SIG-M5 (cell line): ENCODE data around the gene ACKR3.

Experiments
- DNase-seq: peaks from one replicate; lab custom pipeline; 2025; lab: John Stamatoyannopoulos, UW

The ACKR3 gene

DNA sequence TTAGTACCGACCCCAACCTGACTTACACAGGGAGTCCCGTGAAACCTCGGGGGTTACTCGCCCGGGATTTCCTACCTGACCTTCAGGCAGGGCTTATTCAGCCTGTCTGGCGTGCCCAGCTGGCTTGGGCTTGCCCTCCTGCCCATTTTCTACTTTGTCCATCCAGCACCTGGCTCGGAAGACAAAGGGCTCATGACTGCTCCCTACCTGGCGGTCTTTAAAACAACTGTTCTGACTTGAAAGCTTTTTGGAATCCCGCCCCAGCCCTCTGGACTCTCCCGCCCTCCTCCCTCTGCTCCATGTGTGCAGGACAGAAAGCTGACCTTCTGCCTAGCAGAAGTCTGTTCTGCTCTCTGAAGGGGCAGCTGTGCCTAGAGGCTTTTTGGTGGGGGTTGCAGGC lies 43.1 kb downstream of the ACKR3 start:
- DNase-seq: no peak

DNA sequence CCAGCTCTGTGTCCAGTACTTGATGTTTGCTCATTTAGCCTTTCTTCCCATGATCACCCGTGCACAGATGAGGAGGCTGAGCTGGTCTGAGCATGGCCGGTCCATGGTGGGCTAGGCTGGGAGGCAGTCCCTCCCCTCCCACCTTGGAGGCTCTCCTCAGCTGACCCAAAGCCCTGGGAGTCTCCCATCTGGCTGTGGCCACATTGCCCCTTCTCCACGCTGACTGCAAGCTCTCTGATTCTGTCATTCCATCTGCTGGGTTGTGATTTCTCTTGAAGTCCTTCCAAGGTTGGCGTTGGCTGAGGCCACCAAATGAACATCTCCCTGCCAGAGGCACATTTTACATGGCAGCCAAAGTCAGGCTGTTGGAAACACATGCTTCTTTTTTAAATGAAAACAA lies 44.0 kb downstream of the ACKR3 start:
- no peak for DNase-seq

DNA sequence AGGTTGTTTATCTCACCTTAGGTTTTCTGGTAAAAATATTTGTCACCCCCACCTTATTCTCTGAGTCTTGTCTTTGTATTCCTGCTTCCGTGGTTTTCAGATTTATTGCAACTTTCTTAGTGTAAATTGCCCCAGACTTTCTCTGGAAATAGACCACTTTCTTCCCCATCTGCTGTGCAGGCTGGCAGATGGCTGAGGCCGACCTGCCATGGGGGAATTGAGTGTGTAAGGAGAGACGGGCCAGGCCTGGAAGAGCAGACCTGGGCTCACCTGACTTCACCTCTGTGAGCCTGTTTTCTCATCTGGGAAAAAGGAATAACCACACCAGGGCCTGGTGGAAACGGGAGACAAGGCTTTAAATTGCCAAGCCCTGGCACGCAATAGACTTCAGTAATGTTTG lies 44.9 kb downstream of the ACKR3 start:
- no peak for DNase-seq

DNA sequence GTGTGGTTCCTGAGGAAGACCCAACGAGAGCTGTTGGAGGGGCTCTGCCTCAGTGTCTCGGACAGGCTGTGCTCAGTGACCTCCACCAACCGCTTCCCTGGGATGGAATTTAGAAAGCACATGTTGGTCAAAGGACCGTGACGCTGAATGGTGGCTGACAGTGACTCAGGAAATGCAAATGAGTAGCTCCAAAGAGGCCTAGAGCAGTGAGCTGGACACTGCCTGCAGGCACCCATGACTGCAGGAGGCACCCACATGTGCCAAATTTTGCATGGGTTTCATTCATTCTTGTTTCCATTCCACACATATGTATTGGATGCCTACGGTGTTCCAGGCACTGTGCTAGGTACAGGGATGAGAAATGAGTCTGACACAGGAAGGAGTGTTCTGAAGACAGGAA lies 46.4 kb downstream of the ACKR3 start:
- DNase-seq: no peak

DNA sequence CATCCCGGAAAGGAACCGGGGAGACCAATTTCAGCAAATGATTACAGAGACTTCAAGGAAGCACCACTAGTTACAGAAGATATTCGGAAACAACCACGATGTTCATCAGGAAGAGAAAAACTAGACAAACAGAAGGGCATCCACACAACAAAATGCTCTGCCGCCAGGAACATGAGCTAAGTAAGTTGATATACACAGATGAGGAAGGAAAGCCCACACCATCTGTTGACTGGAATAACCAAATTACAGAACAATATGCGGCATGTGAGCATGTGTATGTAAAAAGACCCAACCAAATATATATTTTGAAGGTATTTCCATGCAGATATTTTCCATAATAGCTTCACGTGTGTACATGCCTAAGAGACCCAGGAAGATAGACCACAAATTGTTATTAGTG lies 47.0 kb downstream of the ACKR3 start:
- no peak for DNase-seq

DNA sequence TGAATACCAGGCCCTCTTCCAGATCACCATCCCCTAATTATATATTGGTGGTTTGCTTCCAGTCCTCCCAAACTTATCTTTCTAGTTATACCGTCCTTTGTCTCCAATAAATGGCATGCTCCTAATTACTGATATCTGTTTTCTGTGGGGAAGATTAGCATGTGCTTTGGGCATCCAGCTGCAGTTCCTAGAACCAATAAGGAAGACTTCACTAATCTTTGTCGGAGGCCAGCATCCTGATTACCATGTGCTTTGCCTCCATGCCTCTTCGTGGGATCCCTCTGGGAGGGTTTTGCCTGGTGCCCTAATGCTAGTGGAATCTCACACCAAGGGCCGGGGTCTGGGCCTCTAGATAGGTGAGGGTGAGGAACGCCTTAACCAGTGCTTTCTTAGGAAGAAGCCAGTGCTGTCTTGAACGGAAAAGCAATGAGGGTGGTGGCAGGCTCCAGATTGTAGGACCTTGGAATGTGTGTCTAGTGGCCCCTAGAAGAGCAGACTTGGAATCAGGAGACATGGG lies 47.7 kb downstream of the ACKR3 start:
- DNase-seq: no peak

DNA sequence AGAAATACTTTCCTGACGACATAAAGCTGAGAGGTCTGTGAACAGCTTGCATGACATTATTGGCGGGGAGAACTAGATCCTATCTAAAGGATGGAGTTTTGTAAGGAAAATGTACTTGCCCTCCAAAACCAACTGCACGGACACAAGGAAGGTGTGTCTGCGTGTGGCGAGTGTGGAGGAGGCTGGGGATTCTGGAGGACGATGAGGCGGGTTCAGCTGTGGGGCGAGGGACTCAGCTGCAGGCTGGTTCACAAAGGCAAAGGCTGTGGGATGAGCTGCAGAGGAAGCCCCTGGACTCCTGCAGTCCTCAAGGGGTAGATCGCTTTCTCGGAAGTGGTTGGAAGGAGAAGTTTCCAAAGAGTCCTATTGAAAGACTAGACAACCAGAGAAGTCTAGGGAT lies 48.2 kb downstream of the ACKR3 start:
- DNase-seq: no peak

DNA sequence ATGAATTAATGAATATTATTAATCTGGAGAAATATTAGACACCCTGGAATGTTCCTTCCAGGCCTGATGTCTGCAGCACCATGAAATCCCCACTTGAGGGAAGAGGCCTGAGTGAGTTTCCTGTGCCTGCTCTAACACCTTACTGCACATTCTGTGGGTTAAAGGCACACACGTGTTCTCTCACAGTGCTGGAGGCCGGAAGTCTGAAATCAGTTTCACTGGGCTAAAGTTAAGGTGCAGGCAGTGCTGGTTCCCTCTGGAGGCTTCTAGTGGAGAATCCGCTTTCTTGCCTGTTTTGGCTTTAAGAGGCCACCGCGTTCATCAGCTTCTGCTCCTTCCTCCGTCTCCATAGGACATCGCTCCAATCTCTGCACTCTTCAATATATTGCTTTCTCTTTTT lies 48.7 kb downstream of the ACKR3 start:
- DNase-seq: no peak

DNA sequence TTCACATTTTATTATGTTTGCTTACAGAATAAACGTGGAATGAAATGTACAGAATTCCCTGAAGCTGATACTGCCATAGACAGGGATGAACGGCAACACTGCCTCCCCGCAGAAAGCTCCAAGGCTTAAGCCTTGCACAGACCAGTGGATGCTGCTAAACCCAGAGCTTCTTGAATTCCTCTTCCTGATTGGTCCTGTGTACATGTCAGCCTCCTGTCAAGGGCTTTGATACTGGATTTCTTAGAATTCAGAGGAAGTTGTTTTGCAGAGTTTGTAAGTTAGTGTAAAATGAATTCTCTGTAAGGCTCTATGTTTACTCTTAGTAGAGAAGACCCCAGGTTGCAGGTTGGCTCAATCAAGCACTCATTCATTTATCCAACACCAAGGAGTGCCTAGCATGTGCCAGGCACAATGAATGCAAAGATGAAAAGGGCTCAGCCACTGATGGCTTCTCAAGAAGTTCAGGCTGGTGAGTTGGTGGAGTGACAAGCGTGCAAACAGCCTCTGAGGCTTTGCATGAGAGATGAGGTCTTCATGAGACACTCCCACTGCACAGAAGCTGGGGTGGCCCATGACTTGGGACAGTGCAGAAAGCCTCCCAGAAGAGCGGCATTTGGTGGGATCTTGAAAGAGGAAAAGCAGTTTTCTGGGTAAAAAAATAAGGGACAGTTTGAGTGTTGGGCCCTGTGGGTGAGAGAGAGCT lies 50.4 kb downstream of the ACKR3 start:
- DNase-seq: no peak

DNA sequence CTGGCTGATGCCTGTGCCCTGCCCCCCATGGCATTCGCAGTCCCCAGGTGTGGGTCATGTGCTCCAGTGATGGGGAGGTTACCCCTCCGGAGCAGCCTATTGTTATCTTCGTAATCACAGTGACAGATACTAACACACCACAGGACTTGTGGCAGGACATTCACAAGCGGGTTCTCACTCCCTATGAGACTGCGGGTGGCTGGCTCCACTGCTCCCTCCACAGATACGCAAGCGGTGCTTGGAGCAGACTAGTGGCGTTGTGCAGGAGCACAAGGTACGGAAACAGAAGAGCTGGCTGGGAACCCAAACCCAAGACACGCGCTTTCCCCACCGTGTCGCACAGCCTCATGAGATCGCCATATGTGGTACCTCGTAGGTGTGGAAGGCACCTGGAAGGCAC lies 52.2 kb downstream of the ACKR3 start:
- DNase-seq: no peak

DNA sequence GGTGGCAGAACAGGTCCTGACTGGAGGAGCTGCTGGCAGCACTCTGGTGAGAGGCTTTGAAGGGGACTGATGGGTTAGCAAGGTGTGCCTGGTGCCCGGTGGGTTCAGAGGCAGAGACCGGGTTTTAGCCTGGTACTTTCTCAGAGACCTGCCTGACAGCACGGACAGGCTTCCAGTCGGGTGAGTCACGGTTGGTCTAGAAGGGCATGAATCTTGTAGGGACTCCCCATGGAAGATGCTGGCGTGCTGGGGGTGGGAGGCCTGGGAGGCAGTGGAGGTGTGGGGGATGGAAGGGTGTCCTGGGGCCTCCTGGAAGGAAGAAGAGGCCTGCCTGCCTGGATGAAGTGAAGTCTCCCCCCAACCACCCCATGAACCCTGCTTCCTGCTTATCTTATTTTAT lies 52.6 kb downstream of the ACKR3 start:
- no peak for DNase-seq

DNA sequence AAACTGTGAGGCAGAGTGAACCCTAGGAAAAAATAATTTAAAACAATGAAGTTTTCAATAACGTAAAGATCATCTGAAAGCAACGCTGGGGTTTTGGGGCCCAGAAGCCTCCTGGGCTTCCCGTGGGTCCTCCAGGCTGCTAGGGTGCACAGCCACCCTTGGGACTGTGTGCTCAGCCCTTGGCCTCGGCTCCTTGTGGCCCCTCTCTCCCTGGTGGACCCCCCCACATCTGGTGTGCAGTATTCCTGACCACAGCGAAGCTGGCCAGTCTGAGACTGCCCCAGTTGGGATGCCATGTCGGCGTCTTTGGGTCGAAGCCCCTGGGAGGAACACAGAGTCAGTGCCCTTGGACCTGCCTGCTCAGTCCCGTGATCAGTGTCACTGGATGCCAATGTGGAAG lies 53.0 kb downstream of the ACKR3 start:
- DNase-seq: no peak

DNA sequence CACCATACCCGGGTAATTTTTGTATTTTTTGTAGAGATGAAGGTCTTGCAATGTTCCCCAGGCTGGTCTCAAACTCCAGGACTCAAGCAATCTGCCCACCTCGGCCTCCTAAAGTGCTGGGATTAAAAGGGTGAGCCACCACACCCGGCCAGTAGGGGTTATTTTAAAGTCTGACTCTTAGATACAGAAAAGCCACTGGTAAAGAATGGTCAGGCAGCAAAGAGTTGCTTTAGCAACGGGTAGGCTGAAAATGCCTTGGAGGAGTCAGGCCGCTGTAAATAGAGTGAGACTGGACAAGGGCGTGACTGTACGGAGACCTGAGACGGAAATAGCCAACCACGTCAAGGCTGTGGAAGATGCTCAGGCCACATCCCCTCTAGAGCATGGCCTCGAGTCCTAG lies 54.2 kb downstream of the ACKR3 start:
- DNase-seq: no peak

DNA sequence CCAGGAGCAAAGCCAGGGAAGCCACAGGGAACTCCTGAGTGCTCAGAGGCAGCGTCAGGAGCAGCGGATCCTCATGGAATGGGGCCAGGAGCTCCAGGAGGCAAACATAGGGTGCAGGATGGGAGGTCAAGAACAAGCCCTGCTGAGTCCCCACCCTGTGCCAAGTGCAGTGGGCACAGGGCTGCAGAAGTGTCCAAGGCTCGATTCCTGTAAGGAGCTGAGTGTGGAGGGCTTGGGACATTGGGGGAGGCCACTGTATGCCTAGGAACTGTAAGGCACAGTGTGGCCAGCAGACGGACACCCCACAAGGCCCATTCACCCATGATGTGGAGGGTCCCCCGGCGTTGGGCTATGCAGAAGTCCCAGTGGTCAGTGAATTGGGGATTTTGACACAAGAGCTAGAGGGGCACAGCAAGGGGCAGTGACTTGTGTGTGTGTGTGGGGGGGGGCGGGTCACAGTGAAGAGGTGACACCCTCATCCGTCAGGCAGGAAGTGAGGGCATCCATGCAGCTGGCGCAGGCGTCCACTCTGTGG lies 55.6 kb downstream of the ACKR3 start:
- no peak for DNase-seq

DNA sequence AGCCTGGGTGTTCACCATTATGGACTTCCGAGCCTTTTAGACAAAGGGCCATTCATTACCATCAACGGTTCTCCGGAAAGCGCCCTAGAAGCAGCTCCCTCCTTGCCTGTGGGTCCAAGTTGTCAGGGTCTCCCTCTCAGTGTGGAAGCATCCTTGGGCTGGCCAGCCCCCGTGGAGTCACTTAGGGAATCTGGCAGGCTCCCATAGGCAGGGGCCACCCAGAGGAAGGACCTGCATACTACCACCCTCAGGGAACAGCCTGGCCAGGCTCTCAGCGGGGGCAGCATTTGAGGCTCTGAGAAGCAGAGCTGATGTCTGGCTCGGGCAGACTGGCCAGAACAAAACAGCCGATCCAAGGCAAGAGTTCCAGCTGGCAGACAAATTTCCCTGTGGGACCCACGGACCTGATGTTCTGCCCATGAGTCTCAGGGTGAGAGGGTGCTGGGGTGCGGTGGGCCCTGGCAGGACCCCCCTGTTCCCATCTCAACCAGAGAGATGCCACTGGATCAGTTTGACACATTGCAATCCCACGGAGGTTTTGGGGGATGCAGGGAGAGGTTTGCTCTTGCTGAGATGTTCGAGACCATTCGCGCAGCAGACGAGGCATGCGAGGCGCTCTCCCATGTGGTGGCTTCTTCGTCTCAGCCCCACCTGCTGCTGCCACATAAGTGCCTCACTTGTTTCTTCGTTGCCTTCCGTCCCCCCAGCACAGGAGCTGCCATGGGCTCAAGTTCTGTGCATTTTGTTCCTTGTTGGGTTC lies 56.9 kb downstream of the ACKR3 start:
- DNase-seq: no peak

DNA sequence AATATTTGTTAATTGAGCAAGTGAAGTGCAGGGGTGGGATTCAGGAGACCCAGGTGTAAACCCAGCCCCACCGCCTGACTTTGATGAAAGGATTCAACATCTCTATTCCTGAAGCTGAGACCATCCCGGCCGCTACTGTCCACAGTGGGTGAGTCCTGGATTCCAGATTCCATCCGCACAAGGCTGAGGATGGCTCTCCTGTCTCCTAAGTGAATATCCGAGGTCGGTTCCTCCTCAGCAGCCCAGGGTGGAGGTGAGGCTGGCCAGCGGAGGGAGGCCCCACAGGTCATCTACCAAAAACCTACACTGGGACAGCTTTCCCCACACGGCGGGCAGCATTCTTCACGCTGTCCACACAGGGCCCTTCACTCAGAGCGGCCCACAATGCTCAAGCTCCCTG lies 57.6 kb downstream of the ACKR3 start:
- DNase-seq: no peak

DNA sequence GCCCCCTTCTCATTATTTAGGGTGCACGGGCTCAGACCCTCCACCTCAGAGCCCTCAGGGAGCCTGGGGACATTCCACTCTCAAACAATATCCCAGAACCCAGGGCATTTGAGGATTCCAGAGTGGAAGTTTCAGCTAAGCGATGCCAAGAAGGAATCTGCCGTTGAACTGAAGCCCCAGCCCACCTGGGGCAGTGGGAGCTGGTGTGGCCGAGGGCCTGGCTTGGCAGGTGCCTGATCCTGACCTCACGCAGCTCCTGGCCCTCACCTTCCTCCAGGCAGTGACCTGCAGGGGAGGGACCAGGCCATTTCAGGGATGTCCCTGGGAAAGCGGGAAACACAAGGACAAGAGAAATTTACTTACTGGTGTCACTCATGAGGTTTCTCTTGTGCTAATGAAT lies 58.2 kb downstream of the ACKR3 start:
- DNase-seq: no peak

DNA sequence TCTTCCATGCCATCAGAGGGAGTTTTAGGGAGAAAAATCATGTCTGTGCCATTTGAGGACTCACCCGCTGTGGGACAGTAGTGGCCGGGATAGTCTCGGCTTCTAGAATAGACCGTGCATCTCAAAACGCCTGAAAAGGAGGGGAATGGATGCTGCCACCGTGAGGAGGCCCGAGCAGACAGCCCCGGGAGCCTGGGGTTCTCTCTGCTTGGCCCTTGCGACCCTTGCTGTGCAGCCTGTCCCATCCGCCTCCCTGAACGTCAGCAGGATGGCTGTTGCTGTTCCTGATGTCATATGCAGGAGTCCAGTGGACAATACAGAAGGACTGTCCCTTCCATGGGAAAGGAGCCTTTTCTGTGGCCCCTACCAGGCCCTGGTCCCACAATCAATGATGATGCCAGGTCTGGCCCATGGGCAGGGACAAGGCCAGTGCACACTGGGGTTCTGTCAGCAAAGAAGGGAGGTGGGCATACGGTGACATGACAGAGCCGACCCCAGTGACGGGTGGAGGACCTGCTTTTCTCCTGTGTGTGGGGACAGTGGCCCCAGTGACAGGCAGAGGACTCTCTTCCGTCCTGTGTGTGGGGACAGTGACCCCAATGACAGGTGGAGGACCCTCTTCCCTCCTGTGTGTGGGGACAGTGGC lies 58.8 kb downstream of the ACKR3 start:
- no peak for DNase-seq

DNA sequence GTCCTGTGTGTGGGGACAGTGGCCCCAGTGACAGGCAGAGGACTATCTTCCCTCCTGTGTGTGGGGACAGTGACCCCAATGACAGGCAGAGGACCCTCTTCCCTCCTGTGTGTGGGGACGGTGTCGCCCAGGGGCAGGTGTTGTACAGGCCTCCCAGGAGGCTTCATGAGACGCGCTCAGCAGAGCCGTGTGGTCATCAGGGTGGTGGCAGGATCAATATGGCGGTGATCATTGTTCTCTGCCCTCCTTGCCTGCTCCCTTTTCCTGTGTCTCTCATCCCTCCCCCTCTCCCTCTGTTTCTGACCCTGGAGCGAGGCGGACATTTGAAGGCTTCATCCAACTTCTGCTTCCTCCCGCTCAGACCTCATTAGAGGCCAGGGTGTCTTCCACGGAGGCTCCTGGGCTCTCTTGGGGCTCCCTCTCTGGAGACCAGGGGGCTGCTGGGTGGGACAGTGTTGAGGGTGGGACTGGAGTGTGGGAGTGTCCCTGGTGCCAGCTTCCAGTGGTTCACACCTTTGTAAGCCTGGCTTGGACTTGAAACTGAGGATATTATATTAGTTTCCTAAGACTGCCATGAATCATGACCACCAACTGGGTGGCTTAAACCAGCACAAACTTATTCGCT lies 59.5 kb downstream of the ACKR3 start:
- no peak for DNase-seq

DNA sequence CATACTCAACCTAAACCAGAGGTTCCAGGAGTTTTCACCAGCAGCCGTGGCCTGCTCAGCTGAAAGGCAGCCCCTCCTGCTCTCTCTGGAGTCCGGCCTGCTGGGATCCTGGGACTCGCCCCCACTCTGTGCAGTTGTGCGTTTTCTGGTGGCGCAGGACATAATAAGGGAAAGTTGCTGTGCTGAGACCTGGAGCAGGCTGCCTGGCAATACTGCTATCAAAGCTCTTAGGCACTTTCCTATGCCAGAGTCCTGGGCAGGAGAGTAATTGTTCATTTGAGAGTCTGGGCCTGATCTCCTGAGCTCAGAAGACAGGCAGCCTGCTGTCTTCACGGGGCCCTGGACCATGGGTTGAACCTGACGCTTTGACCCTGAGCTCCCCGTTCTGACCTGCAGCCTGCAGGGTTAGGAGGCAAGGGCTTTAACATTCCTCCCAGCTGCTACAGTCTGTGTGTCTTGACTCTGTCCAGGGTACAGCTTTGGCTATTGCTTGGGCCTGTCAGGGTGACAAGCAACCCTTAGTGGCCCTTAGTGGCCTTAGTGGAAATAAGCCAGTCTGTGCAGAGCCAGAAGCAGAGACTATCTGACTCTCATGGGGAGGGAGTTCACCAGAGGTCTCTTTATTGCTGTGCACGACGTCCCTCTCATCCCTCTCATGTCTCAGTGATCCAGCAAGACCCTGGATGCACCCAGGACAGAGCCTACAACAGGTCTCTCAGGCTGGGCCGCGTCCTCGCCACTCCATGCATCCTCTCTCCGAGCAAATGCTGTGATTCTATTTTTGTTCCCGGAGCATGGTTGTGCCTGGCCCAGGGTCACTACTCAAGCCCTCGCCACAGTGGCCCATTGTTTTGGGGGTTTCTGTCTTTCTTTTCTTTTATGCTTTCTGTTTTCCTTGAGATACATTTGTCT lies 60.6 kb downstream of the ACKR3 start:
- no peak for DNase-seq

DNA sequence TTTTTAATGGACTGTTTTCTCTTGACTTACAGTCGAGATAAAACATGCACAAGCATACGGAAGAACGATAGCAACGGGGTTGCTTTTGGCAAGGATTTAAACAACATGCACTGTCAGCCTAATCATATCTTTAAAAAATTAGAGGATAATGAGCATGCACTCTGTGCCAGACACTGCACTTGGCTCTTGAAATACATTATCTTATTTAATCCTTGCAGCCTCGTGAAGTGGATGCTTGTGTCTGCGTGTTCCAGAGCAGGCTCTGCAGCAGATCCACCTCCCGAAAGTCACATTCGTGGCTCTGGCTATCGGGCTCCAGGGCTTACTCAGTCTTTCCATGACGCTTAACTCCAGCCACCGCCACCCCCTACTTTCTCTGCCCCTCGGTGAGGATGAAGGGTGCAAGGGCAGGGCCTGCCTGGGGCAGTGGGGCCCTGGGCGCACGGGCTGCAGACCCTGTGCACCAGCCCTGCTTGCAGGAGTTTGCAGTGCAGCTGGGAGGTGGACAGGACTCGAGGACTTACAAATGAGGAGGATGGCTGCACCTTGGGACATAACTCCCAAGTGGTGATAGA lies 61.7 kb downstream of the ACKR3 start:
- DNase-seq: no peak
